Sigmoid colon (tissue), 7 donors: ENCODE data around the gene INSRR. TPM values are rescaled to one million over a fixed set of nuclear protein-coding genes. Genes with fewer than 3 reads are reported as not detected.

Experiments
- DNase-seq: peaks from one replicate; pipeline ENCODE4 v3.0.0-alpha.2; 2019
- H3K27ac ChIP-seq, 4 donors: fragments of 200-600 bp; sonication (generic); one replicate each; pipeline ENCODE4 v1.5.1; 2016 to 2019; ENCODE audit warnings: mild to moderate bottlenecking in 1 of 4
- H3K27me3 ChIP-seq, 3 donors: fragments of 200-600 bp; sonication (generic); one replicate each; pipeline ENCODE4 v1.5.1; 2019; ENCODE audit warnings: mild to moderate bottlenecking in 1 of 3
- H3K36me3 ChIP-seq, 4 donors: fragments of 200-600 bp; sonication (generic); one replicate each; pipeline ENCODE4 v1.5.1; 2016 to 2019
- H3K4me1 ChIP-seq, 4 donors: fragments of 200-600 bp; sonication (generic); one replicate each; pipeline ENCODE4 v1.5.1; 2017 to 2019
- H3K4me3 ChIP-seq, 4 donors: fragments of 200-600 bp; sonication (generic); one replicate each; pipeline ENCODE4 v1.5.1; 2017 to 2019; ENCODE audit warnings: mild to moderate bottlenecking in 2 of 4, moderate library complexity in 1 of 4
- H3K9me3 ChIP-seq, 4 donors: fragments of 200-600 bp in 3 of 4; sonication (generic) in 3 of 4; one replicate each; pipeline versions ENCODE4 v1.5.1 to v1.6.1; 2013 to 2019
- EP300 ChIP-seq, 4 donors: sonication (generic); formaldehyde crosslinking; IDR thresholded peaks; one replicate each; pipeline ENCODE4 v1.6.1; 2017; ENCODE audit warnings: antibody characterized with exemption in 4 of 4
- POLR2A ChIP-seq, 2 donors: fragments of 450-650 bp; IDR thresholded peaks; one replicate each; pipeline ENCODE4 v1.6.1; 2016; ENCODE audit warnings: antibody characterized with exemption in 2 of 2, mild to moderate bottlenecking in 2 of 2, moderate library complexity in 2 of 2
- POLR2AphosphoS5 ChIP-seq, 4 donors: sonication (generic); formaldehyde crosslinking; IDR thresholded peaks; one replicate each; pipeline ENCODE4 v1.6.1; 2017; ENCODE audit warnings: antibody characterized with exemption in 4 of 4
- whole genome bisulfite sequencing, 2 donors: extraction: QIAGEN DNeasy Blood & Tissue Kit; methylation state at CpG; one replicate each; pipeline ENCODE4 v1.1.7; 2013; 5-methylcytosine and 5-hydroxymethylcytosine counted together
- intact Hi-C: fragments of 100-400 bp; cut with DNase I; formaldehyde crosslinking; loops from one replicate; pipeline ENCODE4 v1.15.1; 2023
- polyA plus RNA-seq, 3 donors: library from polyadenylated mRNA; stranded (reverse); fragments of 200-250 nt; gene quantifications; one replicate each; pipeline ENCODE4 v1.2.3, GENCODE V29; 2013
- total RNA-seq, 4 donors: library from RNA; depleted of rRNA; stranded (reverse); fragments of >200 nt; gene quantifications; one replicate each; pipeline ENCODE4 v1.1.0, GENCODE V29; 2016
- TF ChIP-seq, protein P1 (sequence below), 4 experiments: fragments of 450-650 bp in 3 of 4; fragments of 200-600 bp in 1 of 4; IDR thresholded peaks; one replicate each; pipeline ENCODE4 v1.5.1; 2016 to 2019; ENCODE audit warnings: antibody characterized with exemption in 4 of 4, mild to moderate bottlenecking in 3 of 4, moderate library complexity in 2 of 4
- donor health status: healthy with polysubstance abuse.
- donor health status: Bipolar disorder and iron deficiency.
- donor health status: healthy.

INSRR gene
- total and polyA plus RNA-seq, 7 donors = 0.06 TPM; not detected in 6

- H3K27me3 ChIP-seq = peaks cover 0 to 6% (median 0%) of the 10 kb centered on the region in 3 donors
- WGBS, 2 donors = 85 to 88% methylated on average over 16 of the region's 16 CpGs
- H3K9me3 ChIP-seq = no peaks in the 10 kb centered on the region
- intact Hi-C loops = no loop called here
- H3K4me1 ChIP-seq = no peaks in the 10 kb centered on the region
- H3K36me3 ChIP-seq = no peaks in the 10 kb centered on the region
- no peak overlapping the region for H3K4me3 ChIP-seq
- no peak for DNase-seq
- no peak overlapping the region for H3K27ac ChIP-seq
- TF ChIP-seq POLR2AphosphoS5 (IDR thresholded peaks at IDR 0.05) (no peak), EP300 (IDR thresholded peaks at IDR 0.05) (no peak), POLR2A (IDR thresholded peaks at IDR 0.05) (no peak)
- TF ChIP-seq, protein P1, sequence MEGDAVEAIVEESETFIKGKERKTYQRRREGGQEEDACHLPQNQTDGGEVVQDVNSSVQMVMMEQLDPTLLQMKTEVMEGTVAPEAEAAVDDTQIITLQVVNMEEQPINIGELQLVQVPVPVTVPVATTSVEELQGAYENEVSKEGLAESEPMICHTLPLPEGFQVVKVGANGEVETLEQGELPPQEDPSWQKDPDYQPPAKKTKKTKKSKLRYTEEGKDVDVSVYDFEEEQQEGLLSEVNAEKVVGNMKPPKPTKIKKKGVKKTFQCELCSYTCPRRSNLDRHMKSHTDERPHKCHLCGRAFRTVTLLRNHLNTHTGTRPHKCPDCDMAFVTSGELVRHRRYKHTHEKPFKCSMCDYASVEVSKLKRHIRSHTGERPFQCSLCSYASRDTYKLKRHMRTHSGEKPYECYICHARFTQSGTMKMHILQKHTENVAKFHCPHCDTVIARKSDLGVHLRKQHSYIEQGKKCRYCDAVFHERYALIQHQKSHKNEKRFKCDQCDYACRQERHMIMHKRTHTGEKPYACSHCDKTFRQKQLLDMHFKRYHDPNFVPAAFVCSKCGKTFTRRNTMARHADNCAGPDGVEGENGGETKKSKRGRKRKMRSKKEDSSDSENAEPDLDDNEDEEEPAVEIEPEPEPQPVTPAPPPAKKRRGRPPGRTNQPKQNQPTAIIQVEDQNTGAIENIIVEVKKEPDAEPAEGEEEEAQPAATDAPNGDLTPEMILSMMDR (IDR thresholded peaks at IDR 0.05) = no peak
These were observed 46.3 kb upstream of the INSRR start for GRCh38 chr1:156905176-156905575.

DNA sequence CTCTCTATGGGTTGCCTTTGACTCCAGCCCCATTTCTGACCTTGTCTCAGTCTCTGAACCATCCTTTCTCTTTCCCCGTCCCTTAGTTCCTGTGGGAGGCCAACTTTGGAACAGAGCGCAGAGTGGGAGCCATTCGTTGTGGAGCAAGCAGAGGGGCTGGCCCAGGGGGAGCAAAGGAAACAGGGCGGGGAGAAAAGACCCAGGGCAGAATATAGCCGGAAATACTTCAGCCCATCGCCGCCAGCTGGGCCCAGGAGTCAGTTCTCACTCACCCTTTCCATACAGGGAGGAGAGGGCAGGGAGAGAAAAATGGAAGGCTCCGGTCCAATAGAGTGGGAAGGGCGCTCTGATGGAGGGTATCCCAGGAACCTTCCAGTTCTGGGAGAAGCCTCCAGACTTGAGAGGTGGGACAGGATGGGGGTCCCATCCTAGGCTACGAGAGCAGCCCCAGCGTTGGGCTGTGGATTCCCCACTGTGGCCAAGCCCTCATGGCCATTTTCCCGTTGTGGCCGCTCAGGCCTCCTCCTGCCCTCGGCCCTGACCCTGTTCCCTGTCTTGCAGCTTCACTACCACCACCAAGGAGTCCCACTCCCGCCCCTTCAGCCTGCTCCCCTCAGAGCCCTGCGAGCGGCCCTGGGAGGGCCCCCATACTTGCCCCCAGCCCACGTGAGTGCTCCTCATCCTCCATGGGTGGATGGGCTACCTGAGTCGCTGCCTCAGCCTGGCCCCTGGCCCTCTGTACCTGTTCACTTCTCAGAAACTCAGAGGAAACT lies 45.5 kb upstream of the INSRR start:
- H3K4me1 ChIP-seq = peaks cover 0 to under 1% (median 0%) of the 10 kb centered on the region in 4 donors

DNA sequence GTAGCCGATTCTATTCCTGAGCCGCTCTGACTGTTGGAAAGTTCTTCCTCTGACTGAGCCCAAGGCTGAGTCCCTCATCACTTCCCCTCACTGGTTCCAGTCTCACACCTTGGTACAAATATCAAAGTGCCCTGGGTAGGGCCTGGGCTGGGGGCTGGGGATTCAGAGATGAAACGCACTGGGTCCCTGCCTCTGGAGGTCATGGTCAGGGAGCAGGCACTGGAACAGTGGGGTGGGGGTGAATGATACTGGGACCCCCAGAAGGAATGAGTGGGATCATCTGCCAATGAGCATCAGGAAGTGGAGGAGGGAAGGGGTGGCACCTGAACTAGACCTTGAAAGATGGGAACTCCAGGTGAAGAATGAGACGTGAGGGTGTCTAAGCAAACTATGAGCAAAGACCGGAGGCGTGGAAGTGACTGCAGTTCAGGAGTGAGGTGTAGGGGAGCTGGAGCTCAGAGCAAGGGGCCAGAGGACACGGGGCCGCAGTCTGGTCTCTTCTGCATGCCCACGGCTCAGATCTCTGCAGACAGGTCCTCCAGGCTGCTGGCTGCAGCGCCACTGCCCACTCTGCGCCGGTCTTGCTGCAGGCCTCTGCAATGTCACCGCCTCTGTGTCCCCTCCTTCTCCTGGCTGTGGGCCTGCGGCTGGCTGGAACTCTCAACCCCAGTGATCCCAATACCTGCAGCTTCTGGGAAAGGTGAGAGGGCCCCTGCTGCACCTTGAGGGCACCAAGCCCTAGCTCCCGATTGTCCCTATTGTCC lies 44.6 kb upstream of the INSRR start:
- Histone ChIP-seq H3K4me1 (peaks cover 0 to 9% (median 0%) of the 10 kb centered on the region in 4 donors), H3K27ac (no peak overlapping the region), H3K36me3 (no peaks in the 10 kb centered on the region), H3K4me3 (no peak overlapping the region), H3K27me3 (peaks cover 0 to under 1% (median 0%) of the 10 kb centered on the region in 3 donors), H3K9me3 (no peaks in the 10 kb centered on the region)
- no peak for DNase-seq
- TF ChIP-seq EP300 (IDR thresholded peaks at IDR 0.05) = no peak
- no peak for TF ChIP-seq POLR2AphosphoS5 (IDR thresholded peaks at IDR 0.05)
- TF ChIP-seq, protein P1 (IDR thresholded peaks at IDR 0.05) = no peak
- TF ChIP-seq POLR2A (IDR thresholded peaks at IDR 0.05) = no peak
- whole genome bisulfite sequencing, 2 donors = 75 to 80% methylated on average over 15 of the region's 15 CpGs
- intact Hi-C loops = no loop called here

More for the DNA sequence above, 45.5 kb upstream of the INSRR start:
- no peak overlapping the region for H3K4me3 ChIP-seq
- DNase-seq = no peak
- no peaks in the 10 kb centered on the region for H3K9me3 ChIP-seq
- H3K27ac ChIP-seq = no peak overlapping the region
- TF ChIP-seq, protein P1 (IDR thresholded peaks at IDR 0.05) = no peak
- TF ChIP-seq POLR2A (IDR thresholded peaks at IDR 0.05) = no peak
- no peak for TF ChIP-seq POLR2AphosphoS5 (IDR thresholded peaks at IDR 0.05)
- TF ChIP-seq EP300 (IDR thresholded peaks at IDR 0.05) = no peak
- H3K36me3 ChIP-seq = no peaks in the 10 kb centered on the region
- H3K27me3 ChIP-seq = no peaks in the 10 kb centered on the region
- intact Hi-C loops = no loop called here
- 77 to 78% methylated on average over 19 of the region's 19 CpGs for WGBS, 2 donors

- no peak for DNase-seq
- peaks cover 0 to 10% (median 0%) of the 10 kb centered on the region in 3 donors for H3K27me3 ChIP-seq
- H3K4me1 ChIP-seq = peaks cover 0 to 14% (median 0%) of the 10 kb centered on the region in 4 donors
- H3K9me3 ChIP-seq = no peaks in the 10 kb centered on the region
- no peak overlapping the region for H3K4me3 ChIP-seq
- H3K36me3 ChIP-seq = no peaks in the 10 kb centered on the region
- intact Hi-C loops = no loop called here
- TF ChIP-seq, protein P1 (IDR thresholded peaks at IDR 0.05) = no peak
- no peak for TF ChIP-seq POLR2AphosphoS5 (IDR thresholded peaks at IDR 0.05)
- H3K27ac ChIP-seq = peak overlapping the region in 1 of 4 donors; percentile 20
- 67 to 75% methylated on average over 22 to 23 of the region's 23 CpGs for WGBS, 2 donors
These were observed 43.3 kb upstream of the INSRR start for GRCh38 chr1:156901966-156902915.
